ENCODE measurements around the gene HOXA9.

GRCh38 chr7:27153526-27153925 lies 11.8 kb downstream of the HOXA9 start:
- TF ChIP-seq CTCF (IDR thresholded peaks at IDR 0.05) (no peak), JUNB (IDR thresholded peaks at IDR 0.05) (no peak), EP300 (IDR thresholded peaks at IDR 0.05) (no peak), RNF2 (IDR thresholded peaks at IDR 0.05; ENCODE audit: borderline replicate concordance, low read depth) (no peak), ZFP36 (IDR thresholded peaks at IDR 0.05; ENCODE audit: borderline replicate concordance, partially characterized antibody) (no peak), REST (IDR thresholded peaks at IDR 0.05) (no peak)

Data from A549 (cell line).